Measurements from ENCODE around the gene LSM14B. TPM values are rescaled to one million over a fixed set of nuclear protein-coding genes. Genes with fewer than 3 reads are reported as not detected.

The LSM14B gene
- total and polyA plus RNA-seq, 3 experiments from 2014 or later = 1.1 to 36.4 (median 35.8) TPM

- Histone ChIP-seq H3K36me3 (ENCODE audit: insufficient read depth, low read length) (no peaks in the 10 kb centered on the region), H3K9me3 (ENCODE audit: low read length) (peaks cover 27% of the 10 kb centered on the region), H3K4me1 (ENCODE audit: insufficient read depth, low read length) (no peaks in the 10 kb centered on the region), H3K4me3 (ENCODE audit: low read length) (no peak overlapping the region), H3K27me3 (ENCODE audit: insufficient read depth, low read length, poor library complexity, severe bottlenecking) (no peaks in the 10 kb centered on the region), H3K27ac (ENCODE audit: low read depth, low read length) (no peak overlapping the region)
- peaks cover 22 to 72% (median 68%) of the 10 kb centered on the region in 5 donors for H3K9me3 Mint-ChIP-seq
- no peaks in the 10 kb centered on the region for H3K4me1 Mint-ChIP-seq
- ChIA-PET CTCF (no interaction called here), POLR2A (interaction anchor here (0.6 kb wide), 1 partner anchor 1626 kb away, joined by 3 read pairs; no protein-coding TSS in a partner anchor)
- H3K36me3 Mint-ChIP-seq = peaks cover 5 to 52% (median 6%) of the 10 kb centered on the region in 3 donors
- no peak overlapping the region for H3K27ac Mint-ChIP-seq
- DNase-seq = no peak
- peaks cover 14 to 21% of the 10 kb centered on the region in 2 donors for H3K27me3 Mint-ChIP-seq
- no peak overlapping the region for H3K4me3 Mint-ChIP-seq
Observed at GRCh38 chr20:62103508-62104233, 18.6 kb upstream of the LSM14B start.

- peaks cover 6 to 55% (median 7%) of the 10 kb centered on the region in 3 donors for H3K36me3 Mint-ChIP-seq
Observed at GRCh38 chr20:62104234-62104789, 18.0 kb upstream of the LSM14B start.

GRCh38 chr20:62104791-62105345 is 17.4 kb upstream of the LSM14B start:
- Histone ChIP-seq H3K9me3 (ENCODE audit: low read length) (peaks cover 35% of the 10 kb centered on the region), H3K27ac (ENCODE audit: low read depth, low read length) (no peak overlapping the region), H3K36me3 (ENCODE audit: insufficient read depth, low read length) (no peaks in the 10 kb centered on the region), H3K27me3 (ENCODE audit: insufficient read depth, low read length, poor library complexity, severe bottlenecking) (no peaks in the 10 kb centered on the region), H3K4me1 (ENCODE audit: insufficient read depth, low read length) (no peaks in the 10 kb centered on the region), H3K4me3 (ENCODE audit: low read length) (no peak overlapping the region)
- peaks cover 11 to 21% of the 10 kb centered on the region in 2 donors for H3K27me3 Mint-ChIP-seq
- H3K36me3 Mint-ChIP-seq = peaks cover 6 to 52% (median 10%) of the 10 kb centered on the region in 3 donors
- POLR2A ChIA-PET = no interaction called here
- H3K4me1 Mint-ChIP-seq = no peaks in the 10 kb centered on the region
- H3K9me3 Mint-ChIP-seq = peaks cover 30 to 77% (median 75%) of the 10 kb centered on the region in 5 donors
- CTCF ChIA-PET = no interaction called here
- no peak overlapping the region for H3K4me3 Mint-ChIP-seq
- no peak for DNase-seq
- peak overlapping the region in 1 of 8 donors; percentile 34 for H3K27ac Mint-ChIP-seq

More at GRCh38 chr20:62104234-62104789, 18.0 kb upstream of the LSM14B start:
- DNase-seq = no peak
- H3K27me3 ChIP-seq (ENCODE audit: insufficient read depth, low read length, poor library complexity, severe bottlenecking) = no peaks in the 10 kb centered on the region
- CTCF ChIA-PET = no interaction called here
- POLR2A ChIA-PET = no interaction called here
- no peaks in the 10 kb centered on the region for H3K36me3 ChIP-seq (ENCODE audit: insufficient read depth, low read length)
- H3K4me3 ChIP-seq (ENCODE audit: low read length) = no peak overlapping the region
- Mint-ChIP-seq H3K4me1 (no peaks in the 10 kb centered on the region), H3K27me3 (peaks cover 14 to 21% of the 10 kb centered on the region in 2 donors), H3K9me3 (peaks cover 28 to 77% (median 75%) of the 10 kb centered on the region in 5 donors), H3K4me3 (no peak overlapping the region), H3K27ac (no peak overlapping the region)
- H3K4me1 ChIP-seq (ENCODE audit: insufficient read depth, low read length) = no peaks in the 10 kb centered on the region
- H3K27ac ChIP-seq (ENCODE audit: low read depth, low read length) = no peak overlapping the region
- H3K9me3 ChIP-seq (ENCODE audit: low read length) = peaks cover 33% of the 10 kb centered on the region

GRCh38 chr20:62105592-62105991 is 16.7 kb upstream of the LSM14B start:
- CTCF ChIA-PET = no interaction called here
- Histone ChIP-seq H3K27me3 (ENCODE audit: insufficient read depth, low read length, poor library complexity, severe bottlenecking) (no peaks in the 10 kb centered on the region), H3K36me3 (ENCODE audit: insufficient read depth, low read length) (no peaks in the 10 kb centered on the region), H3K4me3 (ENCODE audit: low read length) (no peak overlapping the region), H3K4me1 (ENCODE audit: insufficient read depth, low read length) (no peaks in the 10 kb centered on the region), H3K9me3 (ENCODE audit: low read length) (peaks cover 29% of the 10 kb centered on the region), H3K27ac (ENCODE audit: low read depth, low read length) (no peak overlapping the region)
- no peaks in the 10 kb centered on the region for H3K4me1 Mint-ChIP-seq
- H3K9me3 Mint-ChIP-seq = peaks cover 34 to 80% (median 75%) of the 10 kb centered on the region in 5 donors
- POLR2A ChIA-PET = no interaction called here
- no peak overlapping the region for H3K4me3 Mint-ChIP-seq
- H3K36me3 Mint-ChIP-seq = peaks cover 6 to 48% (median 13%) of the 10 kb centered on the region in 3 donors
- peak overlapping the region in 1 of 8 donors; percentile 38 for H3K27ac Mint-ChIP-seq
- no peak for DNase-seq
- peaks cover 7 to 17% of the 10 kb centered on the region in 2 donors for H3K27me3 Mint-ChIP-seq

GRCh38 chr20:62111148-62111547 is 11.1 kb upstream of the LSM14B start:
- CTCF ChIA-PET = no interaction called here
- H3K9me3 ChIP-seq (ENCODE audit: low read length) = peaks cover 38% of the 10 kb centered on the region
- no peak overlapping the region for H3K4me3 Mint-ChIP-seq

GRCh38 chr20:62112368-62112767 is 9.9 kb upstream of the LSM14B start:
- POLR2A ChIA-PET = no interaction called here

More at GRCh38 chr20:62111148-62111547, 11.1 kb upstream of the LSM14B start:
- POLR2A ChIA-PET = no interaction called here
- H3K27ac Mint-ChIP-seq = peak overlapping the region in 1 of 8 donors; percentile 33
- H3K36me3 ChIP-seq (ENCODE audit: insufficient read depth, low read length) = no peaks in the 10 kb centered on the region
- H3K36me3 Mint-ChIP-seq = peaks cover 4 to 30% (median 12%) of the 10 kb centered on the region in 3 donors
- no peak overlapping the region for H3K4me3 ChIP-seq (ENCODE audit: low read length)
- no peaks in the 10 kb centered on the region for H3K4me1 ChIP-seq (ENCODE audit: insufficient read depth, low read length)
- H3K27ac ChIP-seq (ENCODE audit: low read depth, low read length) = no peak overlapping the region
- H3K27me3 ChIP-seq (ENCODE audit: insufficient read depth, low read length, poor library complexity, severe bottlenecking) = no peaks in the 10 kb centered on the region
- DNase-seq = no peak
- H3K27me3 Mint-ChIP-seq = peaks cover 0 to 5% of the 10 kb centered on the region in 2 donors
- H3K4me1 Mint-ChIP-seq = peaks cover 0 to 5% (median 2%) of the 10 kb centered on the region in 3 donors
- peaks cover 26 to 83% (median 78%) of the 10 kb centered on the region in 5 donors for H3K9me3 Mint-ChIP-seq

GRCh38 chr20:62114894-62115293 is 7.4 kb upstream of the LSM14B start:
- no peaks in the 10 kb centered on the region for H3K36me3 ChIP-seq (ENCODE audit: insufficient read depth, low read length)
- peaks cover 16% of the 10 kb centered on the region for H3K9me3 ChIP-seq (ENCODE audit: low read length)
- Mint-ChIP-seq H3K36me3 (peaks cover 0 to 13% (median 4%) of the 10 kb centered on the region in 3 donors), H3K4me3 (no peak overlapping the region), H3K4me1 (peaks cover 18 to 34% (median 20%) of the 10 kb centered on the region in 3 donors), H3K27ac (peak overlapping the region in 1 of 8 donors; percentile 92), H3K27me3 (peaks cover 0 to 5% of the 10 kb centered on the region in 2 donors), H3K9me3 (peaks cover 4 to 53% (median 47%) of the 10 kb centered on the region in 5 donors)
- POLR2A ChIA-PET = interaction anchor here (0.6 kb wide), 1 partner anchor 82 kb away, joined by 7 read pairs; no protein-coding TSS in a partner anchor
- H3K27me3 ChIP-seq (ENCODE audit: insufficient read depth, low read length, poor library complexity, severe bottlenecking) = no peaks in the 10 kb centered on the region
- peaks cover 27% of the 10 kb centered on the region for H3K4me1 ChIP-seq (ENCODE audit: insufficient read depth, low read length)
- no peak for DNase-seq
- no peak overlapping the region for H3K27ac ChIP-seq (ENCODE audit: low read depth, low read length)
- CTCF ChIA-PET = no interaction called here
- no peak overlapping the region for H3K4me3 ChIP-seq (ENCODE audit: low read length)

More at GRCh38 chr20:62112368-62112767, 9.9 kb upstream of the LSM14B start:
- H3K27ac ChIP-seq (ENCODE audit: low read depth, low read length) = no peak overlapping the region
- DNase-seq = no peak
- no peak overlapping the region for H3K4me3 Mint-ChIP-seq
- H3K9me3 ChIP-seq (ENCODE audit: low read length) = peaks cover 34% of the 10 kb centered on the region
- peaks cover 4 to 13% (median 6%) of the 10 kb centered on the region in 3 donors for H3K4me1 Mint-ChIP-seq
- no peaks in the 10 kb centered on the region for H3K27me3 ChIP-seq (ENCODE audit: insufficient read depth, low read length, poor library complexity, severe bottlenecking)
- H3K27me3 Mint-ChIP-seq = peaks cover 0 to 5% of the 10 kb centered on the region in 2 donors
- peaks cover 20 to 75% (median 67%) of the 10 kb centered on the region in 5 donors for H3K9me3 Mint-ChIP-seq
- CTCF ChIA-PET = no interaction called here
- no peak overlapping the region for H3K4me3 ChIP-seq (ENCODE audit: low read length)
- peaks cover 2 to 22% (median 12%) of the 10 kb centered on the region in 3 donors for H3K36me3 Mint-ChIP-seq
- H3K4me1 ChIP-seq (ENCODE audit: insufficient read depth, low read length) = peaks cover 9% of the 10 kb centered on the region
- H3K36me3 ChIP-seq (ENCODE audit: insufficient read depth, low read length) = no peaks in the 10 kb centered on the region
- H3K27ac Mint-ChIP-seq = no peak overlapping the region
